NCI-H2196 (cell line): Measurements from ENCODE around the gene IP6K3.

Experiments used
- DNase-seq: peaks from one replicate; lab custom pipeline; 2025; ENCODE audit not compliant: unreplicated experiment; lab: John Stamatoyannopoulos, UW

The IP6K3 gene

DNA sequence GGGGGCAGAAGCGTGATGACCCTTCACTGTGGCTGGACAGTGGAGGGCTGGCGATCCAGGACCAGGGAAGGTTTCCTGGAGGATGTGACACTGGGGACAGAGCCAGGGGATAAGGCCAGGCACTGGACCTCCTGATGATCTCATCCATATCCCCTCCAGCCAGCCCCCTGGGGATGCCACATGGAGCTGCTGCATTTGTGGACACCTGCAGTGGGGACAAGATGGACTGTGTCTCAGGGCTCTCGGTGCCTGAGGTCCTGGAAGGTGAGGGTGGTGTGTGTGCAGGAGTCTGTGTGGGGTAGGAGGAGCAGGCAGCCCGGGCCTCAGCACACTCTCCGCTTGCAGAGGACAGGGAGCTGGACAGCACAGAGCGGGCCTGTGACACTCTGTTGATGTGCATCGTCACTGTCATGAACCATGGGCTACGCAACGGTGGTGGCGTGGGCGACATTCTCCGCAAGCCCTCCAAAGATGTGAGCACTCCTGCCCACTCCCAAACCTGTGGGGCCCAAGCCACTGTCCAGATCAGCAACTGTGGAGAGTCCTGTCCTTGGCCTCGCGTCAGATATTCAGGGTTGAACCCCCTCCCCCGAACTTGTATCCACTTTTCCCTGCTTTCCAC is 55.1 kb downstream of the IP6K3 start:
- DNase-seq = no peak

- no peak for DNase-seq
These were observed 55.9 kb downstream of the IP6K3 start for GRCh38 chr6:33690766-33691165.

- no peak for DNase-seq
These were observed 56.8 kb downstream of the IP6K3 start for GRCh38 chr6:33689879-33690278.

- DNase-seq = no peak
These were observed 57.6 kb downstream of the IP6K3 start for GRCh38 chr6:33689148-33689494.

GRCh38 chr6:33688451-33689147 is 58.1 kb downstream of the IP6K3 start:
- DNase-seq = no peak

DNA sequence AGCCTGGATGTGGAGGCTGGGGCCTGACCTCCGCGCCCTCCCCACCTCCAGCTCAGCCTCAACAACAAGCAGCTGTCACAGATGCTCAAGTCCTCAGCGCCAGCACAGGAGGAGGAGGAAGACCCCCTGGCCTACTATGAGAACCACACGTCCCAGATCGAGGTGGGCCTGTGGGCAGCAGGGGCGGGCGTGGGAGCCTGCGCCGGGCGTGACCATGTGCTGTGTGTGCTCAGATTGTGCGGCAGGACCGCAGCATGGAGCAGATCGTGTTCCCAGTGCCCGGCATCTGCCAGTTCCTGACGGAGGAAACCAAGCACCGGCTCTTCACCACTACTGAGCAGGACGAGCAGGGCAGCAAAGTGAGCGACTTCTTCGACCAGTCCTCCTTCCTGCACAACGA is 58.7 kb downstream of the IP6K3 start:
- DNase-seq = no peak

- no peak for DNase-seq
These were observed 59.4 kb downstream of the IP6K3 start for GRCh38 chr6:33686981-33687975.

GRCh38 chr6:33686225-33686924 is 60.3 kb downstream of the IP6K3 start:
- no peak for DNase-seq

- no peak for DNase-seq
These were observed 61.1 kb downstream of the IP6K3 start for GRCh38 chr6:33685411-33686224.

DNA sequence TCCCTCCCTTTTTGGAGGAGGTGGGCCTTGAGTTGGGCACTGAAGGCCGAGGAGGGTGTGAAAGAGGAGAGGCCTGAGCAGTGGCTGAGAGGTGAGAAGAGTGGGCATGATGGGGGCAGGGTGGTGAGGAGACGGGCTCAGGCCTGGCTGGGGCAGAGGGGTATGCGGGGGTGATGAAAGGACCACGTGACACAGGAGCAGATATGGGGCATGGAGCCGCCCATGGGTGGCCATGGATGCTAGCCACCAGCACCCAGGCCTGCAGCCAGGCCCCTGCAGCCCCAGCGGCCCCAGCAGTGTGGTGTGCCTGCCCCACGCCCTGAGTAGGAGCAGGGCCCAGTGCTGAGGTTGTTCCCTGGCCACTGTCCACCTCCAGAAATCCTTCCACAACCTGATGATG is 61.7 kb downstream of the IP6K3 start:
- DNase-seq = no peak

- DNase-seq = no peak
These were observed 62.2 kb downstream of the IP6K3 start for GRCh38 chr6:33684428-33684896.

- no peak for DNase-seq
These were observed 62.9 kb downstream of the IP6K3 start for GRCh38 chr6:33683576-33684427.

DNA sequence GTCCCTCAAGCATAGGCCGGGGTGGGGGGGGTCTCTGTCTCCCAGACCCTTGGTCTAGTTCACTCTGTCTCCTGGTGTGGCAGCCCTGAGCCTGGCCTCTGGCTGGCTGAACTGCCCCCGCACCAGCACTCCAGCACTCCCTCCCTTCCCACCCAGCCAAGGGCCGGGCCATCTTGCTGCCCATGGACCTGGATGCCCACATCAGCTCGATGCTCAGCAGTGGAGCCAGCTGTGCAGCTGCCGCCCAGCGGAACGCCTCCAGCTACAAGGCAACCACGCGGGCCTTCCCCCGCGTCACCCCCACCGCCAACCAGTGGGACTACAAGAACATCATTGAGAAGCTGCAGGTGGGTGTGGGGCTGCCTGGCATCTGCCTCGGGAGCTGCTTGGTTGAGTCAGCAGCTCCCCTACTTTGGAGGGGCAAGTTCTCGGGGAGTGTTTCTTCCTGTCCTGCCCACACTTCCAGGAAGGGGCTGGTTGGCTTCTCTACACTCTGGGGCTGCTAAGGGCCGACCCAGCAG is 63.6 kb downstream of the IP6K3 start:
- DNase-seq = no peak

GRCh38 chr6:33682341-33682740 is 64.4 kb downstream of the IP6K3 start:
- no peak for DNase-seq

DNA sequence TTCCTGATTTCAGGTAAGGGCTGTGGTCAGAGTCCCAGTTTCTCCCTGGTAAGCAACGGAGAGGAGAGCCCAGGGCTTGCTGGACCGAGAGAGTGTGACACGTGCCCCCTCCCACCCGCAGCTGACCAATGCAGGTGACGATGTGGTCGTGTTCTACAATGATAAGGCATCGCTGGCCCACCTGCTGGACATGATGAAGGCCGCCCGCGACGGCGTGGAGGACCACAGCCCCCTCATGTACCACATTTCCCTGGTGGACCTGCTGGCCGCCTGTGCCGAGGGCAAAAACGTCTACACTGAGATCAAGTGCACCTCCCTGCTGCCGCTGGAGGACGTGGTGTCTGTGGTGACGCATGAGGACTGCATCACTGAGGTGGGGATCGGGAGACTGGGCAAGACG is 66.9 kb downstream of the IP6K3 start:
- DNase-seq = no peak

DNA sequence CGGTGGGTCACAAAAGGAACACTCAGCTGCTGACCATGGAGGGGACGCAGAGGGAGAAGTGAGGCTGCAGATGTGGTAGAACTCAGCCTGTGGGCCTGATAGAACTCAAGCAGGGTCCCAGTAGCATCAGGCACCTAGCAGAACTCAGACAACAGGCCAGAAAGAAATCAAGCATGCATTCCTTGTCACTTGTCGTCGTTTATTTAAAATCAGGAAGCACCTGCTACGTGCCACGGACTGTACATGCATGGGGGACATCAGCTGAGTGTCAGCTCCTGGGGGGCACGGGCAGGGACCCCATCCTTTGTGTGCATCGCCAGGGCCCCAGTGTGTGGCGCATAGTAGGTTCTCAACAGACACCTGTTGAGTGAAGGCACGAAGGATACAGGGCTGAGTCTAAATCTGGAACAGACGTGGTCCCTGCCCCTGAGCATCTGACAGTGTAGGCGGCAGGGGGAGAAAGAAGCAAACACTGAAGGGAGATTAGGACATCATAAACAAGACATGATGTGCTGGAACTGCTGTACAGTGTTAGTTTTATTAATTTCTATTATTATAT is 67.7 kb downstream of the IP6K3 start:
- DNase-seq = no peak

DNA sequence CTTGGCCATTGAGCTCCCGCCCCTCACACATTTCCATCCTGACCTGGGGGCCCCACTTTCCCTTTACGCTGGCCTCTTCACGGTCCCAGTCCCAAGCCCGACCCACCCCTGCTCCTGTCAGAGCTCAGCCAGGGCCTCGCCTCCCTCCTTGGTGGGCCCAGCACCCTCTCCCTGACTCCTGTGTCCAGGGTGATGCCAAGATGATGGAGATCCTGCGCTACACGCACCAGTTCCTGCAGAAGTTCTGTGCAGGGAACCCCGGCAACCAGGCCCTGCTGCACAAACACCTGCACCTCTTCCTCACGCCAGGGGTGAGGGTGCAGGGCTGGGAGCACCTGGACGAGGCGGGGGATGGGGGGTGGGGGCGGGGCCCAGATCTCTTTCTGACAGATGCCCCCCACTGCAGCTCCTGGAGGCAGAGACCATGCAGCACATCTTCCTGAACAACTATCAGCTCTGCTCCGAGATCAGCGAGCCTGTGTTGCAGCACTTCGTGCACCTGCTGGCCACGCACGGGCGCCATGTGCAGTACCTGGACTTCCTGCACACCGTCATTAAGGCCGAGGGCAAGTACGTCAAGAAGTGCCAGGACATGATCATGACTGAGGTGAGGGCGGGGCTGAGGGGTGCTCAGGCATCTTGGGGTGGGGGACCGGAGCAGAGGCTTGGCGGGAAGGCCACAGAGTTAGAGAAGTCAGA is 68.3 kb downstream of the IP6K3 start:
- no peak for DNase-seq

DNA sequence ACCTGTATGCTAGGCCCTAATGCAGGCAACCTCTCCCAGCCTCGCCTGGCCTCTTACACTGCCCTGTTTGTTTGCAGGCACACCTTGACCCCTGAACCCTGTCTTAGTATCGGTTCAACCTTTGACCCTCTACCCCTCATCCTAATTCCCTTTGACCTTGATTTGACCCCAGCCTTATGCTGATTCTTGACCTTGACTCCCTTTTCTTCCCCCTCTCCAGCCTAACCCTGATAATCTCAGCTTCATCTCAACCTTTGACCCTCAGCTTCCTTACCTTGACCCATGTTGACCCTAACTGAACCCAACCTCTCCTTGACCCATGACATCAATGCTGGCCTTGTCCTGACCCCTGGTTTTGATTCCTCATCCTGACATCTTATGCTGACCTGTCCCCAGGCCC is 69.0 kb downstream of the IP6K3 start:
- DNase-seq = no peak
